MM.1S (cell line): ENCODE results near the gene PDK1.

Source experiments
- CTCF ChIP-seq: fragments of 300-600 bp; sonication (generic); IDR thresholded peaks from 2 replicates; pipeline ENCODE4 v1.5.1; 2016; ENCODE audit warnings: antibody characterized with exemption, low read length, mixed read lengths
- EZH2 ChIP-seq: fragments of 300-600 bp; sonication (generic); optimal IDR thresholded peaks from 2 replicates; pipeline ENCODE3; 2017; ENCODE audit warnings: low read depth, mild to moderate bottlenecking, antibody characterized with exemption, low read length, mixed read lengths
- EZH2phosphoT487 ChIP-seq: fragments of 300-600 bp; sonication (generic); IDR thresholded peaks from 2 replicates; pipeline ENCODE4 v1.6.1; 2018; ENCODE audit warnings: antibody characterized with exemption, low read length

DNA sequence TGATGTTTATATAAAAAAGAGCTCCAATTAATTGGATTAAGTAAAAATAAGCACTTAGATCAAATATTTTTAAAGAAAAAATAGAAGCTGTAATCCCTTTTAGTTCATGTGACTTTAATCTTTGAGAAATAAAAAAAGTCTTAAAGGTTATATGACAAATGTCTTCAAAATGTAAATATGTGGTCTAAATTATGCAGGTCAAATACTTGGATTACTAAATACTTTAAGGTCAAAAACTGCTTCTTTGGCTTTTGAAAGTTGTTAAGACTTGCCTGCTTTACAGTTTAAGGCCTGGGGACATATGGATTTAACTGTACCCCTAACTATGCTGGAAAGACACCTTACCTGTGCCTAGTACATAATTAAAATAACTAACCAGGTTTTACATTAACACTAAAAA is 15.5 kb upstream of the PDK1 start:
- no peak for TF ChIP-seq CTCF
- no peak for TF ChIP-seq EZH2
- no peak for TF ChIP-seq EZH2phosphoT487
